Heart left ventricle (tissue), 16 donors: ENCODE results near the gene MEIS3. TPM values are rescaled to one million over a fixed set of nuclear protein-coding genes. Genes with fewer than 3 reads are reported as not detected.
A peak's percentile ranks its signal among the peaks of the same experiment; 100 is the strongest.

ENCODE experiments used
- ATAC-seq, 4 donors: fragments of 200-7000 bp; cut with Tn5 transposase; one replicate each; pipeline ENCODE4 v1.9.1; 2020 to 2022; ENCODE audit warnings: moderate library complexity in 4 of 4, mild to moderate bottlenecking in 3 of 4, moderate number of reproducible peaks in 1 of 4
- DNase-seq, 5 donors: peaks; one replicate each; pipeline ENCODE4 v3.0.0-alpha.2; 2020
- H3K27ac ChIP-seq, 12 donors: fragments of 200-600 bp; sonication (generic) in 4 of 12; one replicate each; pipeline versions ENCODE4 v1.5.0 to v1.8.0; 2016 to 2022; ENCODE audit warnings: mild to moderate bottlenecking in 2 of 12
- H3K27me3 ChIP-seq, 9 donors: fragments of 200-600 bp; sonication (generic) in 2 of 9; one replicate each; pipeline versions ENCODE4 v1.5.1 to v1.8.0; 2016 to 2022; ENCODE audit warnings: mild to moderate bottlenecking in 3 of 9
- H3K36me3 ChIP-seq, 9 donors: fragments of 200-600 bp; sonication (generic) in 2 of 9; one replicate each; pipeline versions ENCODE4 v1.5.0 to v1.8.0; 2018 to 2022; ENCODE audit warnings: mild to moderate bottlenecking in 2 of 9
- H3K4me1 ChIP-seq, 12 donors: fragments of 200-600 bp; sonication (generic) in 4 of 12; one replicate each; pipeline versions ENCODE4 v1.5.0 to v1.8.0; 2016 to 2022; ENCODE audit warnings: mild to moderate bottlenecking in 3 of 12
- H3K4me3 ChIP-seq, 12 donors: fragments of 200-600 bp; sonication (generic) in 4 of 12; one replicate each; pipeline versions ENCODE4 v1.5.0 to v1.8.0; 2017 to 2022; ENCODE audit warnings: mild to moderate bottlenecking in 9 of 12, moderate library complexity in 4 of 12
- H3K9me3 ChIP-seq, 12 donors: fragments of 200-600 bp; sonication (generic) in 4 of 12; one replicate each; pipeline versions ENCODE4 v1.5.0 to v1.8.0; 2016 to 2022; ENCODE audit warnings: mild to moderate bottlenecking in 1 of 12
- POLR2A ChIP-seq, 2 donors: fragments of 450-650 bp; IDR thresholded peaks; one replicate each; pipeline ENCODE4 v1.6.1; 2017; ENCODE audit warnings: antibody characterized with exemption in 2 of 2, mild to moderate bottlenecking in 2 of 2, moderate library complexity in 2 of 2
- WGBS, 4 donors: extraction: QIAGEN DNeasy Blood & Tissue Kit in 2 of 4; methylation state at CpG; one replicate each; pipeline versions ENCODE4 v1.1.5 to v1.1.7; 2013 to 2018; 5-methylcytosine and 5-hydroxymethylcytosine counted together
- intact Hi-C, 10 donors: fragments of 100-400 bp; cut with DNase I; formaldehyde crosslinking; loops; one replicate each; pipeline versions ENCODE4 v1.11.1 to v1.14.2; 2022
- polyA plus RNA-seq, 2 donors: library from polyadenylated mRNA; stranded (reverse); fragments of 200-250 nt; gene quantifications; one replicate each; pipeline ENCODE4 v1.2.3, GENCODE V29; 2013
- total RNA-seq, 9 donors: library from RNA; depleted of rRNA in 2 of 9; stranded (reverse); fragments of >200 nt in 2 of 9; fragmentation: NEBNext Ultra II Directional in 3 of 9; extraction: Animal tissue kit (Norgen Biotek cat#: 25700) in 3 of 9; gene quantifications; one replicate each; pipeline versions ENCODE4 v1.1.0 to v1.2.4, GENCODE V29; 2016 to 2023
- TF ChIP-seq, protein P1 (sequence below), 12 donors: fragments of 200-600 bp; sonication (generic) in 4 of 12; IDR thresholded peaks; one replicate each; pipeline versions ENCODE4 v1.5.0 to v1.8.0; 2018 to 2022; ENCODE audit warnings: antibody characterized with exemption in 12 of 12, mild to moderate bottlenecking in 5 of 12
- donor health status: ischemic (EF 13 %, LVEDD 7.1; RV severe dilation, severe dysfunction).
- donor health status: healthy with polysubstance abuse.
- donor health status: DM: no; HTN: yes; CAD: no.
- donor health status: DM: no; HTN: no; CAD: no.
- donor health status: ischemic (EF 25% LVEDD 6.9; RV normal size, moderate dysfunction).
- donor health status: ischemic (EF 25% LVEDD 5.7; RV mildly dilated, moderate dysfunction).
- donor health status: healthy.
- donor health status: DM: yes; HTN: yes; CAD: no.
- donor health status: ischemic (EF 35%, LVEDD 5.7; RV mildly dilated, moderate dysfunction).
- donor health status: nonischemic (EF 11% LVEDD 7.7; RV severe dilation, severe dysfunction).
- donor health status: DM: yes; HTN: yes; CAD: no.
- donor health status: PGD.
- donor health status: ischemic (EF 29% LVEDD 5.4; RV normal size, mild dysfunction).
- donor health status: nonischemic (EF 23%, LVEDD 6.1; RV moderate dilation, normal function).

MEIS3 gene
- total and polyA plus RNA-seq, 11 donors = 1.8 to 6.0 (median 2.5) TPM

DNA sequence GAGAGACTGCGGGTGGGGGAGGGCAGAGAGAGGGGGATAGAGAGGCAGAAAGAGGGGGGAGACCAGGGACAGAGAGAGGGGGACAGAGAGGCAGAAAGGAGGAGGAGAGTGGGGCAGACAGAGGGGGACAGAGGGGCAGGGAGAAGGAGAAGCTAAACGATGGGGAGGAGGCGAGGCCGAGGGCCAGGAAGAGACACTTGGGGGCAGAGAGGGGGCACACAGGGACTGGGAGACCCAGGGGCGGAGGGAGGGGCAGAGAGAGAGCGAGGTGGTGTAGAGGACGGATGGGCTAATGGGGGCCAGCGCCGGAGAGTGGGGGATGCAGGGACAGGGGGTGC, 666 bp downstream of the MEIS3 start:
- ATAC-seq (no peak), DNase-seq (no peak)
- Histone ChIP-seq H3K4me1 (peaks cover 0 to 22% (median 0%) of the 10 kb centered on the region in 12 donors), H3K27me3 (peaks cover 15 to 78% (median 64%) of the 10 kb centered on the region in 9 donors), H3K4me3 (peak overlapping the region in 10 of 12 donors; percentile 37 to 65 (median 52)), H3K9me3 (no peaks in the 10 kb centered on the region), H3K27ac (no peak overlapping the region), H3K36me3 (no peaks in the 10 kb centered on the region)
- TF ChIP-seq POLR2A (IDR thresholded peaks at IDR 0.05) = no peak
- TF ChIP-seq, protein P1, sequence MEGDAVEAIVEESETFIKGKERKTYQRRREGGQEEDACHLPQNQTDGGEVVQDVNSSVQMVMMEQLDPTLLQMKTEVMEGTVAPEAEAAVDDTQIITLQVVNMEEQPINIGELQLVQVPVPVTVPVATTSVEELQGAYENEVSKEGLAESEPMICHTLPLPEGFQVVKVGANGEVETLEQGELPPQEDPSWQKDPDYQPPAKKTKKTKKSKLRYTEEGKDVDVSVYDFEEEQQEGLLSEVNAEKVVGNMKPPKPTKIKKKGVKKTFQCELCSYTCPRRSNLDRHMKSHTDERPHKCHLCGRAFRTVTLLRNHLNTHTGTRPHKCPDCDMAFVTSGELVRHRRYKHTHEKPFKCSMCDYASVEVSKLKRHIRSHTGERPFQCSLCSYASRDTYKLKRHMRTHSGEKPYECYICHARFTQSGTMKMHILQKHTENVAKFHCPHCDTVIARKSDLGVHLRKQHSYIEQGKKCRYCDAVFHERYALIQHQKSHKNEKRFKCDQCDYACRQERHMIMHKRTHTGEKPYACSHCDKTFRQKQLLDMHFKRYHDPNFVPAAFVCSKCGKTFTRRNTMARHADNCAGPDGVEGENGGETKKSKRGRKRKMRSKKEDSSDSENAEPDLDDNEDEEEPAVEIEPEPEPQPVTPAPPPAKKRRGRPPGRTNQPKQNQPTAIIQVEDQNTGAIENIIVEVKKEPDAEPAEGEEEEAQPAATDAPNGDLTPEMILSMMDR (IDR thresholded peaks at IDR 0.05) = no peak
- WGBS, 4 donors = 2 to 3% (median 2%) methylated on average over 9 of the region's 9 CpGs
- intact Hi-C loops = no loop called here

GRCh38 chr19:47417746-47418691, 1.3 kb downstream of the MEIS3 start:
- TF ChIP-seq POLR2A (IDR thresholded peaks at IDR 0.05) = no peak
- TF ChIP-seq, protein P1 (IDR thresholded peaks at IDR 0.05) = no peak
- DNase-seq (no peak), ATAC-seq (peak in 1 of 4 donors; percentile 14)
- 3 to 6% (median 4%) methylated on average over 34 of the region's 34 CpGs for WGBS, 4 donors
- Histone ChIP-seq H3K4me1 (peaks cover 0 to 22% (median 0%) of the 10 kb centered on the region in 12 donors), H3K27ac (no peak overlapping the region), H3K36me3 (no peaks in the 10 kb centered on the region), H3K9me3 (no peaks in the 10 kb centered on the region), H3K27me3 (peaks cover 15 to 72% (median 57%) of the 10 kb centered on the region in 9 donors), H3K4me3 (peak overlapping the region in 9 of 12 donors; percentile 37 to 65 (median 52))
- intact Hi-C loops = no loop called here

GRCh38 chr19:47417107-47417745, 2.1 kb downstream of the MEIS3 start:
- Histone ChIP-seq H3K4me1 (peaks cover 0 to 22% (median 0%) of the 10 kb centered on the region in 12 donors), H3K36me3 (no peaks in the 10 kb centered on the region), H3K27ac (no peak overlapping the region), H3K4me3 (no peak overlapping the region), H3K9me3 (no peaks in the 10 kb centered on the region), H3K27me3 (peaks cover 15 to 67% (median 49%) of the 10 kb centered on the region in 9 donors)
- intact Hi-C loops = no loop called here
- 14 to 23% (median 21%) methylated on average over 14 to 18 of the region's 18 CpGs for WGBS, 4 donors
- no peak for ATAC-seq
- DNase-seq = no peak
- no peak for TF ChIP-seq POLR2A (IDR thresholded peaks at IDR 0.05)
- TF ChIP-seq, protein P1 (IDR thresholded peaks at IDR 0.05) = no peak

GRCh38 chr19:47416643-47416985, 2.7 kb downstream of the MEIS3 start:
- DNase-seq = no peak
- no peak overlapping the region for H3K4me3 ChIP-seq
- H3K4me1 ChIP-seq = peaks cover 0 to 19% (median 0%) of the 10 kb centered on the region in 12 donors
- 44 to 49% (median 47%) methylated on average over 12 of the region's 12 CpGs for WGBS, 4 donors
- no peak for ATAC-seq
- intact Hi-C loops = no loop called here
- no peaks in the 10 kb centered on the region for H3K36me3 ChIP-seq
- H3K27ac ChIP-seq = no peak overlapping the region
- TF ChIP-seq POLR2A (IDR thresholded peaks at IDR 0.05) = no peak
- TF ChIP-seq, protein P1 (IDR thresholded peaks at IDR 0.05) = no peak
- no peaks in the 10 kb centered on the region for H3K9me3 ChIP-seq
- H3K27me3 ChIP-seq = peaks cover 15 to 63% (median 46%) of the 10 kb centered on the region in 9 donors
